ENCODE measurements around the gene CD9. TPM values are rescaled to one million over a fixed set of nuclear protein-coding genes. Genes with fewer than 3 reads are reported as not detected.
"Not testable (repeated sequence)": the region's sequence is repeated elsewhere in the genome, so short reads cannot be mapped to it uniquely, and the experiment has no call there.

CD9 gene
- total RNA-seq, 1 donor: 26.4 TPM

DNA sequence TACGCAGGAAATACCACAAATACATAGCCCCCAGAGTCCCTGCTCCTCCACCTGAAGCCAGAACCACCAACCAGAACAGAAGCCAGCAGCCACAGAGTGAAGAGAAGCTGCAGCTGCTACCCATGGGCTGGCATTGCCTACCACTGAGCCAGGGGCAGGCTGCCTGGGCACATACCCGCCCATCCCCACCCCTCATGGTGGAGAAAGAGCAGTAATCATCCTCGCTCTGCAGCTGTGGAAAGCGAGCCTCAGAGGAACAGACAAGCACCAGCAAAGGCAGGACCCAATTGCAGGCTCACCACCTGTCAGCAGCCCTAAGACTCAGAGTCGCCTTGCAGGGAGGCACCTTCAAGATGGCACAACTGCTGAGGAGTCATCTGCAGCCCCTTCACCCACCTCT, 11.2 kb upstream of the CD9 start:
- H3K9me3 ChIP-seq (ENCODE audit: low read depth, low read length): no peaks in the 10 kb centered on the region
- no peak overlapping the region for H3K4me3 ChIP-seq (ENCODE audit: low read length)
- peaks cover 9% of the 10 kb centered on the region for H3K4me1 ChIP-seq (ENCODE audit: insufficient read depth, low read length)
- H3K27me3 ChIP-seq (ENCODE audit: insufficient read depth, low read length): no peaks in the 10 kb centered on the region

DNA sequence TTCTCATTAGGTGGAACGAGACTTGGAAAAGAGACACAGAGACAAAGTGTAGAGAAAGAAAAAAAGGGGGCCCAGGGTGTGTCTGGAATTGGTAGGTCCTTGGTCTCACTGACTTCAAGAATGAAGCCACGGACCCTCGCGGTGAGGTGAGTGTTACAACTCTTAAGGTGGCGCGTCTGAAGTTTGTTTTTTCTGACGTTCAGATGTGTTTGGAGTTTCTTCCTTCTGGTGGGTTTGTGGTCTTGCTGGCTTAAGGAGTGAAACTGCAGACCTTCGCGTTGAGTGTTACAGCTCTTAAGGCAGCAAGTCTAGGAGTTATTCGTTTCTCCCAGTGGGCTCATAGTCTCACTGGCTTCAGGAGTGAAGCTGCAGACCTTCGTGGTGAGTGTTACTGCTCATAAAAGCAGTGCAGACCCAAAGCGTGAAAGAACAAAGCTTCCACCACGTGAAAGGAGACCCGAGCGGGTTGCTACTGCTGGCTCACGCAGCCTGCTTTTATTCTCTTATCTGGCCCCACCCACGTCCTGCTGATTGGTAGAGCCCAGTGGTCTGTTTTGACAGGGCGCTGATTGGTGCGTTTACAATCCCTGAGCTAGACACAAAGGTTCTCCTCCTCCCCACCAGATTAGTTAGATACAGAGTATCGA, 10.1 kb upstream of the CD9 start:
- H3K4me3 ChIP-seq (ENCODE audit: low read length); H3K4me1 ChIP-seq (ENCODE audit: insufficient read depth, low read length); H3K27me3 ChIP-seq (ENCODE audit: insufficient read depth, low read length); H3K9me3 ChIP-seq (ENCODE audit: low read depth, low read length): not testable (repeated sequence)

DNA sequence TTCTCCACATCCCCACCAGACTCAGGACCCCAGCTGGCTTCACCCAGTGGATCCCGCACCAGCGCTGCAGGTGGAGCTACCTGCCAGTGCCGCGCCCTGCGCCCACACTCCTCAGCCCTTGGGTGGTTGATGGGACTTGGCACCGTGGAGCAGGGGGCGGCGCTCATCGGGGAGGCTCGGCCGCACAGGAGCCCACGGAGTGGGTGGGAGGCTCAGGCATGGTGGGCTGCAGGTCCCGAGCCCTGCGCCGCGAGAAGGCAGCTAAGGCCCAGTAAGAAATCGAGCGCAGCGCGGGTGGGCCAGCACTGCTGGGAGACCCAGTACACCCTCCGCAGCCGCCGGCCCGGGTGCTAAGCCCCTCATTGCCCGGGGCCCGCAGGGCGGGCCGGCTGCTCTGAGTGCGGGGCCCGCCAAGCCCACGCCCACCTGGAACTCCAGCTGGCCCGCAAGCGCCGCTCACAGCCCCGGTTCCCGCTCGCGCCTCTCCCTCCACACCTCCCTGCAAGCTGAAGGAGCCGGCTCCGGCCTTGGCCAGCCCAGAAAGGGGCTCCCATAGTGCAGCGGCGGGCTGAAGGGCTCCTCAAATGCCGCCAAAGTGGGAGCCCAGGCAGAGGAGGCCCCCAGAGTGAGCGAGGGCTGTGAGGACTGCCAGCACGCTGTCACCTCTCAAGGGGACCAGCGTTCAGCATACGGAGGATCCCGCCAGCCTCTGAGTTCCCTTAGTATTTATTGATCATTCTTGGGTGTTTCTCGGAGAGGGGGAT, 9.3 kb upstream of the CD9 start:
- H3K4me3 ChIP-seq (ENCODE audit: low read length); H3K9me3 ChIP-seq (ENCODE audit: low read depth, low read length); H3K27me3 ChIP-seq (ENCODE audit: insufficient read depth, low read length): not testable (repeated sequence)
- H3K4me1 ChIP-seq (ENCODE audit: insufficient read depth, low read length): peaks cover 14% of the 10 kb centered on the region

DNA sequence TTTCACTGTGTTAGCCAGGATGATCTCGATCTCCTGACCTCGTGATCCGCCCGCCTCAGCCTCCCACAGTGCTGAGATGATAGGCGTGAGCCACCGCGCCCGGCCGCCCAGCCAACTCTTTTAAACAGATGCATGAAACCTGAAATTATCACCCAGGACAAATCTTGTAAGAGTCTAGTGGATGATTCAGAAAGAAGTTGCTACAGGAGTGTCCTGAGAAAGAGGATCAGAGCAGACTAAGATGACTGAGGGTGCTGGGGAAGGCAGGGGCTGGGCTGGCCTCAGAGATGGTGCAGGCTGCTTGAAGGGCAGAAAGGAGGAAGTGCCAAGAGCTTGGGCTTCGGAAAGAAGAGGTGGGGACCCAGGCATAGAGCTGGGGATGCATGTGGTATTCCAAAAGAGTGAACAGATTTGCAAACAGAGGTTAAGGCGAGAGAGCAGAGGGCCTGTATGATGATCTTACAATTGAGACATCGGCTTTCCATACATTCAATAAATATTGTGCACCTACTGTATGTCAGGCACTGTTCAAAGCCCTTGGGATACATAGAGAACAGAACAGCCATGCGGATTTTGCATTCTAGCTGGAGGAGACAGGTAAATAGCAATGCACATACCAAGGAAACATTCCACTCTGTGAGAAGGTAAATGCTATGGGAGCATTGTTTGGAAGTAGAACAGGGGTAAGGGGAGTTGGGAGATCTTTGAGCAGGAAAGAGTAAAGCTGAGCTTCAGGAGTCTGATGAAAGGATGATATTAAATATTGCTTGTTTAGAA, 7.4 kb upstream of the CD9 start:
- H3K4me3 ChIP-seq (ENCODE audit: low read length): no peak overlapping the region
- no peaks in the 10 kb centered on the region for H3K9me3 ChIP-seq (ENCODE audit: low read depth, low read length)
- H3K4me1 ChIP-seq (ENCODE audit: insufficient read depth, low read length): peaks cover 18% of the 10 kb centered on the region
- H3K27me3 ChIP-seq (ENCODE audit: insufficient read depth, low read length): no peaks in the 10 kb centered on the region

DNA sequence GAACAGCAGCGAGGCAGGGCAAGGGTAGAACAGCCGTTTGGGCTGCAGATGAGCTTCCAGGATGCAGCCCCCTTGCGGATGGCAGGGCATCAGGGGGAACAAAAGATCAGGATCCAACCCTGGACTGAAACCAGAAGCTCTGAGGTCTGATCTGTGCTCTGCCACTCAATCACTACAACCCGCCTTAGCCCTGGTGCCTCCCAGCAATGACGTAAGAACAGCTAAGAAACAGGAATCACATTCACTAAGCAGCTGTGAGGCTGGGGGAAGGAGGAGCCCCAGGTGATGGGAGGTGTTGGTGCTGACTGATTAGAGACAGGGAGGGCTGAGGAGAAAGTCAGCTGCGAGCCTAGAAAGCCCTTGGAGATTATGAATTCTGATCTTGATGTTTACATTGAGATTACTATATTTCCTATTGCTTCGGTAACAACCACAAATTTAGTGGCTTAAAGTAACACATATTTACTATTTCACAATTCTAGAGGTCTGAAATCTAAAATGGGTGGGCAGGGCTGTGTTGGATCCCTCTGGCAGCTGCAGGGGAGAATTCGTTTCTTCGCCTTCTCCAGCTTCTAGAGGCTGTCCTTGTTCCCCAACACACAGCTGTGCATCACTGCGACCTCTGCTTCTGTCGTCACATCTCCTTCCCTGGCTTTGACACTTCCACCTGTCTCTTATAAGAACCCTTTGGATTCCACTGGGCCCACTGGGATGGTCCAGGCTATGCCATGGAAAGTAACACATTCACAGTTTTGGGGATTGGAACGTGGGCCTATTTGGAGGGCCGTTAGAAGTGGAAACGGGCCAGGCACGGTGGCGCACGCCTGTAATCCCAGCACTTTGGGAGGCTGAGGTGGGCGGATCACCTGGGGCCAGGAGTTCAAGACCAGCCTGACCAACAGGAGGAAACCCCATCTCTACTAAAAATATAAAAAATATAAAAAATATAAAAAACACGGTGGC, 6.1 kb upstream of the CD9 start:
- Histone ChIP-seq H3K9me3 (ENCODE audit: low read depth, low read length) (no peaks in the 10 kb centered on the region), H3K27me3 (ENCODE audit: insufficient read depth, low read length) (peaks cover 5% of the 10 kb centered on the region), H3K4me1 (ENCODE audit: insufficient read depth, low read length) (peaks cover 18% of the 10 kb centered on the region), H3K4me3 (ENCODE audit: low read length) (no peak overlapping the region)

DNA sequence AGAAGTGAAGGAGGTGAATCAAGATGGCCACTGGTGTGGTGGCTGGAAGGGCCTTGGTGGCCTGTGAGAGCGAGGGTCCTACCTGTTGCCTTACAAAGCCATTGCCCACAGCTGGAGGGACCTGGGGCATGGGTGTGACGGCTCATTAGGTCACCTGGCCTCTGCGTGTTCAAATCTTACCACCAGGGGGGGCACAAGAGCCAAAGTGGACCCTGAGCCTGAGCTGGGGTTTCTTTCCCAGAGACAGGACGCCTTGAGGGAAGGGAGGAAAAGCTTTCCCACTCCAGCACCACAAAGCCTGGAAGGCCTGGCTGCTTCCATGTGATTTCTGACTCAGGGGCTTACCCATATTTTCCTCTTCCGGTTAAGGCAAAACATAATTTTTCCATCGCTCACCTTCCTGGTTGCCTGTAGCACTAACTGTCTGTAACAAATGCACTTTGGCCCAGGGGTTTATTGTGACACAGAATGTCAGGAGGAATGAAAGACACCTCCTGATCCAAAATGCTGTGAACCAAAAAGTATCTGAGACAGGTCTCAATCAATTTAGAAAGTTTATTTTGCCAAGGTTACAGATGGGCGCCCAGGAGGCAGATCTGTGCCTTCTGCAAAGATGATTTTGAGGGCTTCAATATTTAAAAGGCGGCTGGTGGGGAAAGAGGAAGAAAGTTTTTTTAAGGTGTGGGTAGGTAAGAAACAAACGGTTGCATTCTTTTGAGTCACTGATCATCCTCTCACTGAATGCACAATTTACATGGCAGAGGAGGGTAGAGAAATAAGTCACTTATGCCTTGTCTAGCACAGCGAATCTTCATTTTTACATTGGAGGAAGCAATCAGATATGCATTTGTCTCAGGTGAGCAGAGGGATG, 4.3 kb upstream of the CD9 start:
- H3K4me1 ChIP-seq (ENCODE audit: insufficient read depth, low read length): peaks cover 31% of the 10 kb centered on the region
- peaks cover 19% of the 10 kb centered on the region for H3K27me3 ChIP-seq (ENCODE audit: insufficient read depth, low read length)
- H3K9me3 ChIP-seq (ENCODE audit: low read depth, low read length): no peaks in the 10 kb centered on the region
- no peak overlapping the region for H3K4me3 ChIP-seq (ENCODE audit: low read length)

DNA sequence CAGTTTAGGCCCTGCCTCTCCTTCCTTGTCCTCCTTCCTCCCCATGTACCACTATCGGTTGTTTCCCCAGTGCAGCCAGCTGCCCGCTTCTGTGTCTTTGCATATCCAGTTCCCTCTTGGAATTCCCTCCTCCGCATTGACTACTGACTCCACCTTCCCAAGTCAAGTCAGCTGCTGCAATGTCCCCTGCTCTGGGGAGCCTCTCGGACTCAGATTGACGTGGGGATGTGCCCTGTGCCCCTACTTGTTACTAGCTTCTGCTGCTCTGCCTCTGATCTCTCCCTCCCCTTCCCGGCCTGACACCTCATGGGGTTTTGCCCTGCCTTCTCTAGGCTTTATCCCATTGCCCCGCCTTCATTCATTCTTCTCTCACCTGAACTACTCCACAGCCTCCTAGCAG, 2.1 kb upstream of the CD9 start:
- peaks cover 37% of the 10 kb centered on the region for H3K4me1 ChIP-seq (ENCODE audit: insufficient read depth, low read length)
- no peak overlapping the region for H3K4me3 ChIP-seq (ENCODE audit: low read length)
- peaks cover 41% of the 10 kb centered on the region for H3K27me3 ChIP-seq (ENCODE audit: insufficient read depth, low read length)
- no peaks in the 10 kb centered on the region for H3K9me3 ChIP-seq (ENCODE audit: low read depth, low read length)

DNA sequence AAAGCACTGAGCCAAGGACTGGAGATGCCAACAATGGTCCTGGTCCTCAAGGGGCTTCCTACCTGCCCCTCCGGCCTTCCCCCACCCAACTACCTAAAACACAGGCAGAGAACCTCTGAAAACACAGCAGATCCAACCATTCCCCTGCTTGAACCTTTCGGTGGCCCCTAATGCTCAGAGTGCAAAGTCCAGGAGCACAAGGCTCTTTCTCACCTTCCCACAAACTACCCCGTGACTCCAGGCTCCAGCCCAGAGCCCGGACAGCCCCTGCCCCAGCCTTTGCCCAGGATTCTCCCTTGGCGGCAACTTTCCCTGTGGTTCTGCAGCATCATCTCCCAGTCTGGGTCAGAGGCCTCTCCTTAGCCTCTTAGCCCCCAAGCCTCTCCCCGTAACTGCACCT, 1.6 kb upstream of the CD9 start:
- no peaks in the 10 kb centered on the region for H3K9me3 ChIP-seq (ENCODE audit: low read depth, low read length)
- peaks cover 36% of the 10 kb centered on the region for H3K4me1 ChIP-seq (ENCODE audit: insufficient read depth, low read length)
- H3K4me3 ChIP-seq (ENCODE audit: low read length): no peak overlapping the region
- H3K27me3 ChIP-seq (ENCODE audit: insufficient read depth, low read length): peaks cover 44% of the 10 kb centered on the region

DNA sequence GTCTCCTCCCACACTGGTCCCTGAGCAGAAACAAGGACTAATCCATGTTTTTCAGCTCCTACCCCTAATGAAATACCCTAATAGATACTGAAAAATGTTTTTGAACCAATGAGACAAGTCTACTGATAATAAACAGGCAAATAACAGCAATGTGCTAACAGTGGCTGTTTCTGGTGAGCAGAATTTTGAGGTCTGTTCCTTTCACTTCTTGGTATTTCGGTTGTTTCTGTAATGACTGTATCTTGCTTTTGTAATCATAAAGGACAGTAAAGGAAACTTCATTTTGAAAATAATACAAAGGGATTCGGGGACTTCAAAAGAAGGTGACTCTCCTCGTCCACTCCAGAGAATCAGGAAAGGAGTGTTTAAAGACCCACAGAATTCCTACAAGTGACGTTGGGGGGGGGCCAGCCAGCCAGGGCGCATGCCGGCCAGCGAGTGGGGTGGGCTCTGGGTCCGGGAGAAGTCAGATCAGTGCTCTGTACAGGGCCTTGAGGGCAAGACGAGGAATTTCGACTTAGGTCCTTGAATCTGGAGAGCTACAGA, 1.1 kb upstream of the CD9 start:
- H3K4me3 ChIP-seq (ENCODE audit: low read length): no peak overlapping the region
- H3K27me3 ChIP-seq (ENCODE audit: insufficient read depth, low read length): peaks cover 47% of the 10 kb centered on the region
- peaks cover 31% of the 10 kb centered on the region for H3K4me1 ChIP-seq (ENCODE audit: insufficient read depth, low read length)
- no peaks in the 10 kb centered on the region for H3K9me3 ChIP-seq (ENCODE audit: low read depth, low read length)

DNA sequence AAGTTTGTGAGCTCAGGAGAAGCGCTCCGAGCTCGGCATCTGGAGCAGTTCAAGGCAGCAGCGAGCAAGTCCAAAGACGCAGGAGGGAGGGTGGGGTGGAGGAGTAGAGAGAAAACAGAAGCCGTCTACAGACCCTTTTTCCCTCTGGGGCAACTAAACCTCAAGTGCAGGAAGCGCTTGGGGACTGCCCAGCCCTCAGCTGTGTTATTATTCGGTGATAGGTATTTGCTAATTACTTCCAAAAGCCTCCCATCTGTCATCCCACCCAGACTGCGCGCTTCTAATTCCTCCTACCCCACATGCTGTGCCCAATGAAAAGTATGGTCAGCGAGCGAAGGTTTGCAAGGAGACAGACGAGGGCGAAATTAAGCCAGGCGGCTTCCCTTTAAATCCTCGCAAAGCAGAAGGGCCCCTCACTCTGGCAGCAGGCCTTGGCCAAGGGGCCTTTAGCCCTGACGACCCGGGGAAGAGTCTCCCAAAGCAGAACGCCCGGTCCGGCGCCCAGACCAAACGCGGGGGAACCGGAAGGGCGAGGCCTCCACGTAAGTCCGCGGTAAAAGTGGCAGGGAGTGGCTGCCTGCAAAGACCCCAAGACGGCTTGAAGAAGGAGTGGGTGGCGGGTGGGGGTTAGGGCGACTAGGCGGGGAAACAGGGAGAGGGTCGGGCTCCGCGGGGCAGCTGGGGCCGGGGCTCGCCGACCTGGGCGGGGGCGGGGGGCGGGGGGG, 507 bp upstream of the CD9 start:
- H3K4me3 ChIP-seq (ENCODE audit: low read length): peak overlapping the region; percentile 12
- H3K27me3 ChIP-seq (ENCODE audit: insufficient read depth, low read length): peaks cover 47% of the 10 kb centered on the region
- H3K4me1 ChIP-seq (ENCODE audit: insufficient read depth, low read length): peaks cover 28% of the 10 kb centered on the region
- H3K9me3 ChIP-seq (ENCODE audit: low read depth, low read length): no peaks in the 10 kb centered on the region

DNA sequence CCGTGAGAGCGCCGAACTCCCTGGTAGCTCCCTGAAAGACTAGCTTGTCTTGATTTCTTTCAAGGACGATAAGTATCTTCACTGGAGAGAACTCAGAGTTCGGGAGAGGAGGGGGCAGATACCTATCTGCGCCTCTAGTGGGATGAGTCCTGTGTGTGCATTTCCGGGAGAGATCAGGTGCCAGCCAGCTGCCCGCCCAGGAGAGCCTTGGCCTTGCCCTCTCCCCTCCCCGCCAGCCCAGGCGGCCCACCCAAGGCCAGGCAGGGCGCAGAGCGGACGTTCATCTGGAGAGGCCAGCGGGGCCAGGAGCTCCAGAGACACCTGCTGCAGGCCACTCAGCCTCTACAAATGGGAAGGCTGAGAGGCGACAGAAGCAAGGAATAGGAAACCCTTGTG, 1.0 kb downstream of the CD9 start:
- peaks cover 20% of the 10 kb centered on the region for H3K4me1 ChIP-seq (ENCODE audit: insufficient read depth, low read length)
- no peaks in the 10 kb centered on the region for H3K9me3 ChIP-seq (ENCODE audit: low read depth, low read length)
- H3K4me3 ChIP-seq (ENCODE audit: low read length): peak overlapping the region; percentile 36
- peaks cover 47% of the 10 kb centered on the region for H3K27me3 ChIP-seq (ENCODE audit: insufficient read depth, low read length)

DNA sequence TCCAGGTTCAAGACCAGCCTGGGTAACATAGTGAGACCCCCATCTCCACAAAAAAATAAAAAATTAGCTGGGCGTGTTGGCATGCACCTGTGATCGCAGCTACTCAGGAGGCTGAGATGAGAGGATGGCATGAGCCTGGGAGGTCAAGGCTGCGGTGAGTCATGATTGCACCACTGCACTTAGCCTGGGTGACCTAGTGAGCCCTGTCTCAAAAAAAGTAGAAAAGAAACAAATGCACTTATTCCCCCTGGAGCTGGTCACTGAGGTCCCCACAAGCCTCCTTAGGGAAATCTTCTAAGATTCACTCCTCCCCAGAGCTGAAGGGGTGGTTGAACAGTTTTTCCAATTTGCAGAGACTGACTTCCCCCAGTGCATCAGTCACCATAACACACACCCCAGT, 1.6 kb downstream of the CD9 start:
- Histone ChIP-seq H3K27me3 (ENCODE audit: insufficient read depth, low read length) (peaks cover 47% of the 10 kb centered on the region), H3K9me3 (ENCODE audit: low read depth, low read length) (no peaks in the 10 kb centered on the region), H3K4me3 (ENCODE audit: low read length) (no peak overlapping the region), H3K4me1 (ENCODE audit: insufficient read depth, low read length) (peaks cover 18% of the 10 kb centered on the region)

DNA sequence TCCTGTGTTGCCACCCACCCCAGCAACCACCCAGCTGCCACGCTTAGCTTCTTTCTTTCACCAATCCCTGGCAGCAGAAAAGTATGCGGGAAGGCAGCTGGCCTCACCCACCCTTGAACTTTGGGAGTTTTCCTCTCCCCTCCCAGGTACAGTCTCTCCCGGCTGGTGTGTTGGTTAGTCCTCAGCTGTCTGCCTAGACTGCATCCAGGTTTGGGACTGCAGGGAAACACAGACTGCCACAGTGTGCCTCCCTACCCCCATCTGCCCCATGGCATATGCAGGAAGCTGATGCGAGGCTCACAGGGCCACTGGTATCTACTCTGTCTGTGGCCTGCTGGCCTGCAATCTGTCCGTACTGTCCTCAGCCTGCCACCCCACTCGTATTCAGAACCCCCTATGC, 2.1 kb downstream of the CD9 start:
- Histone ChIP-seq H3K4me3 (ENCODE audit: low read length) (no peak overlapping the region), H3K27me3 (ENCODE audit: insufficient read depth, low read length) (peaks cover 47% of the 10 kb centered on the region), H3K4me1 (ENCODE audit: insufficient read depth, low read length) (peaks cover 18% of the 10 kb centered on the region), H3K9me3 (ENCODE audit: low read depth, low read length) (no peaks in the 10 kb centered on the region)
